Stimulated activated CD8-positive, alpha-beta memory T cell treated with anti-CD3 and anti-CD28 coated beads, Interleukin-7, amount 100 ng/mL, for 48 hours (primary cell): ENCODE data around the gene AFF3.

Source experiments
- DNase-seq, 2 donors: peaks; one replicate each; pipeline ENCODE4 v3.0.0-alpha.2; 2020; ENCODE audit warnings: low read depth in 1 of 2; ENCODE audit errors: extremely low read depth in 1 of 2

Gene AFF3

DNA sequence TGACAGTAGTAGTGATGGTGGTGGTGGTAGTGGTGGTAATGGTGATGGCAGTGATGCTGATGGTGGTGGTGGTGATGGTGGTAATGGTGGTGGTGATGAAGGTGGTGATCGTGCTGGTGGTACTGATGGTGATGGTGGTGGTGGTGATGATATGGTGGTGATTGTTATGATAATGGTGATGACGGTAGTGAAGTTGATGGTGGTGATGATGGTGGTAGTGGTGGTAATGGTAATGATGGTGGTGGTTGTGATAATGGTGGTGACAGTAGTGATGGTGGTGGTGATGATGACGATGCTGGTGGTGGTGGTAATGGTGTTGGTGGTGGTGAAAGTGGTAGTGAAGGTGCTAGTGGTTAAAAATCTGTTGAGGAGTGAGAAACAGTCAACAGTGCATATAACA is 125.6 kb downstream of the AFF3 start:
- DNase-seq, result no peak

- no peak for DNase-seq
Observed at GRCh38 chr2:100015849-100016248, 126.5 kb downstream of the AFF3 start.

DNA sequence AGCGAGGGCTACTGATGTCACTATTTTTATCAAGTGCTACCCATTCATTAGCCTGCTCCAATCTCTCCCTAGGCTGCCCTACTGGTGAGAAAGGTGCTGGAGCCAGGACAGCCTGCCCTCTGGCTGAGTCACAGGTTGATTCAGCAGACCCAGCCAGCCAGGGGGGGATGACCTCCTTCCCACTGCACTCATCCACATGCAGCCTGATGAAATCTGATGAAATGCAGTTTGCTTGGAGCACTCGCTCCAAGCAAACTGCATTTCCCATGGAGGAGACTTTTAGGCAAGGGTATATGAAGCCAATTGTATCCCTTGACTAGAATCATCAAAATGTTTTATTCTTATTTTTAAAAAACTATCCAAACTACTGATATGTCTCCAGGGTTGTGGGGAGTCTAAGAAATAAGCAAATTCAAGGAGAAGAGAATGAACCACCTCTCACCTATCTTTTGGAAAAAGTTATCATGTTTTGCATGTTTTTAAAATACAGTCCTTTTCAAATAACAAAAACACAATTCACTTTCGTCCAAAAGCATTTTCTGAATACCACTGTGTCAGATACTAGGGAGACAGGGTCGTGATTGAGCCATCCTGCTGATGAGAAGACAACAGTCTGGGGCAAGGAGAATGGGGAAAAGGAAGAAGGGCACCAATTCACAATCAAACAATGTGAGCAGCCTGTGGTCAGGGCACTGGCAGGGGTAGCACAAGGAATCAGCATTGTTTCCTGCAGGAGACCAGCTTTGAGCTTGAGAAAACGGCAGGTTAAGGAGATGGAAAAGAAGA is 128.3 kb downstream of the AFF3 start:
- no peak for DNase-seq

GRCh38 chr2:100012561-100012960 is 129.8 kb downstream of the AFF3 start:
- DNase-seq, result no peak

DNA sequence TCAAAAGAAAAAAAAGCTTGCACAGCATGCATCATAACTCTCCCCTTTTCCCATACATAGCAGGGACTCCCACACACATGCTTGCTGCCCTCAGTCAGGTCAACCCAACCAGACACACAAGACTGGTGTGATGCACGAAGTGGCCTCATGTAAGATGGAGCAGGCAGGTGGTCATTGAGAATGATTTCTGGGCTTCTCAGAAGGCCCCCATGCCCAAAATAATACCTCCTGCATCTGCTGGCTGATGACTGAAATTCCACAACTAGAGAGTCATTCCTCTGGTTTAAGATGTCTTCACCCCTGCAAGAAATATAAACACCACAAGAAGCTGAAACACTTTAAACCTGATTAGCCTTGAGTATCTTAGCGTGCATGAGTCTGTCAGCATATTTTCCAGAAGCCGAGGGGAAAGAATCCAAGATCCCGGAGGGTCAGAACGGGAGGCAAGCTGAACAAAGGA is 131.1 kb downstream of the AFF3 start:
- DNase-seq, result no peak

DNA sequence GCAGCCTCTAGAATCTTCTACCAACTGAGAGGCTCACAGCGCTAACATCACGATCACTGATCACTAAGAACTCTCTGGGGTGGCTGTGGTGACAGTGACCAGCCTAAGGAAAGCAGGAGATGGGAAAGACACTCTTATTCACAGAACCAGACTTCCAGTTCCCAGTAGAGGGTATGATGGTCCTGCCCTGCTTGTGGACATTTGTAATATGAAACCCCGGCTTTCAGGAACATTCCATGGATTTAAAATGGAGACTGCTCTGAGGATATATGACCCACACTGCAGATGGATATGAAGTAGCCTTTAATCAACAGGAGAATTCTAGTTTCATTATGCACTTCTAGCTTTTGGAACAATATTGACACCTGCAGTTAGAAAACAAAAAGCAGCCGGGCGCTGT is 131.8 kb downstream of the AFF3 start:
- no peak for DNase-seq

DNA sequence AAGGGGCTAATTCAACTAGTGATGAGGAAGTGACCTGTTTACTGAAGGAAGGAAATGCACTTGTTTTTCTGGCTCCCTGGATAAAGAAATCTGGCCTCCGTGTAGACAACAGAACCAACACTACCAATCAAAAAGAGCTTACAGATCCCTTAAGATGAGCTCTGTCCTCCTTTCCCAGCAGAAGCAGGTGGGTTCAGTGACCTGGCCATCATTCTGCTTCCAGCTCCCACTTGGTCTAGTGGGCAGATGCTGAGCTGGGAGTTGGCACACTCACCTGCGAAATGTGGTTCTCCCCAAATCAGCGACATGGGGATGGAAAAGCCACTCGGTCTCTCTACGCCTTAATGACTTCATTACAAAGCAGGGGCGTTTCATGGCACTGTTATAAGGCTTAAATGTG is 132.6 kb downstream of the AFF3 start:
- no peak for DNase-seq

DNA sequence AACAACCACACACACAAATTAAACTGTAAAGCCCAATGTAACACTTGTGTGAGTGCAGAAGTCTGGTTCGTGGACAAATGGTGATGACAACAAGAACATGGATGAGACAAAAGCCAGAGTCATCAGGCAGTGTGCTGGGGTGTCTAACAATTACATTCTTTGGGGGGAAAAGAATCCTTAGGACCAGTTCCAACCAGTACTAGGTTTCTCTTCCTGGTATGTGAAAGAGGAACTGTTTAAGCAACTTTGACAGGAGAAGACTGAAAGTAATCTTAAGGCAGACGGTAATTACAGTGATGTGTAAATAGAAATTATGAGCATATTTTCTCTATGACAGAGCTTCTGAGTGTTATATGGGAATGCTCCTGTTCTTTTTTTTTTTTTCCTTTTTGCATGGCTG is 133.4 kb downstream of the AFF3 start:
- no peak for DNase-seq

- DNase-seq, result no peak
Observed at GRCh38 chr2:100006516-100006915, 135.9 kb downstream of the AFF3 start.

- DNase-seq, result no peak
Observed at GRCh38 chr2:100004959-100005387, 137.4 kb downstream of the AFF3 start.

GRCh38 chr2:100004348-100004884 is 138.0 kb downstream of the AFF3 start:
- no peak for DNase-seq

- no peak for DNase-seq
Observed at GRCh38 chr2:100002059-100002458, 140.3 kb downstream of the AFF3 start.

DNA sequence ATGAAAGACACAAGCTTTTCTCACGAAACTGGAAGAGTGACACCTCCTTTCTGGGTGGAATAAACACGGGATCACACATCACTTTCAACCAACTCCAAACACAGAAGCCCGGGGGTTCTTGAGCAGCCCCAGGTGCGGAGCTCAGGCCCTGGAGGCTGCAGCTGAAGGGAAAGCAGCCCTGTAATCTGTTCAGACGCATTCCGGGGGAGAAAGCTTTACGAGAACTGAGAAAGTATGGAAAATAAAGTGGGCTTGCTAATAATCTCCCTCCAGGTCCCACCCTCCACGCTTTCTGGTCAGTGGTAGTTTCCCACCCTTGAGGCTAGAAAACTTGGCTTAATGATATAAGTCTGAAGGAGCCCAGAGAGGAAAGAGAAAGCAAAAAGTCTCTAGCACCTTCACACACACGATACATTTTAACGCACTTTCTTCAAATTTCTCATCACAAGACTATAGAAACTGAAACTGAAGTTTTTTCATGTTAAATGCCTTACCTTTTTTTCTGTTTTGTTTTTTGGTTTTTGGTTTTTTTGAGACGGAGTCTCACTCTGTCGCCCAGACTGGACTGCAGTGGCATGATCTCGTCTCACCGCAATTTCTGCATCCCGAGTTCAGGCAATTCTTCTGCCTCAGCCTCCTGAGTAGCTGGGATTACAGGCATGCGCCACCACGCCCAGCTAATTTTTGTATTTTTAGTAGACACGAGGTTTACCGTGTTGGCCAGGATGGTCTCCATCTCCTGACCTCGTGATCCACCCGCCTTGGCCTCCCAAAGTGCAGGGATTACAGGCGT is 141.3 kb downstream of the AFF3 start:
- no peak for DNase-seq

DNA sequence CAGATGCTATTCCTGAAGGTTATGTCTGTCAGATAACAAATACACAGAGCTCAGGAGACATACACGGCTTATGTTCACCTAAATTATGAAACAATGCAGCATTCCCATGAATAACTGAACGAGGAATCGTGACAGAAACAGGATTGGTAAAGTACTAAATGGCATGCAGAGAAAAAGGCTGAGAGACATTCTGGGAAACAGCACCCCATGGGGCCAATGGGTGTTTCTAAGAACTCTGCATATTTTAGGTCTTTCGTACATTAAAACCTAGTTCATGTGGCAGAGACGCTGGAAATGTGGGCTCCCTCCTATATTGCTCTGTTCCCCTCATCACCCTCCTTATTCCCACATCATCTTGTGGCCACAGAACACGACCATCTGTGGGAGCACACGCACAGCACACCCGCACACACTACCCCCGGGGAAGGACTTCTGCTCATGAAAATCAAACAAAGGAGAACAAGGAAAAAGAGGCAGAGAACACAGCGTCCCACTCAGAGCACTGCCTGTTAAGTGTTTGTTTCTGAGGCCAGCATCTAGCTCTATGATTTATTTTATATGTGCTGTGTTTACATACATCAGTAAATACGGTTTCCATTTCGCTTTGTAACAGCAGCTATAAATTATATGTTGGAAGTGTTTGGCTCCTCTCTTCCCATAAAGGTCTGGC is 143.6 kb downstream of the AFF3 start:
- DNase-seq, result no peak

- DNase-seq, result no peak
Observed at GRCh38 chr2:99989905-99990304, 152.5 kb downstream of the AFF3 start.

GRCh38 chr2:99988599-99988998 is 153.8 kb downstream of the AFF3 start:
- no peak for DNase-seq

DNA sequence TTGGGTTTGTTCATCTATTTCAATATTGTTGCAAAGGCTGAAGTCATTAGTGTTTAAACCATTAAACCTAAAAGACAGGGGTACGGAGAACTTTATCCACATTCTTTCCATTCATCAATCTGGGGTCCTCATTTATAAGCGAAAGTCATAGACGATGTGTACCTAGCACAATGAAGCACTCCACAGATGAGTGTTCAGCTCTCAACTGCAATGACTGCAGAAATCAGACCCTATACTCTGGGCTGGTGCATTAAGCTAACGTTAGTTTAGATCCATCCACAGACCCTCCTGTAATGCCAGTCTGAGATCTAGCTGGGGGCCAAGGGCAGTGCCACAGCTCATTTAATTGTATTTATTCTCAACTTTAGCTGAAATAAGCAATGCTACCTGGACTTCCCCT is 155.2 kb downstream of the AFF3 start:
- DNase-seq, result no peak

DNA sequence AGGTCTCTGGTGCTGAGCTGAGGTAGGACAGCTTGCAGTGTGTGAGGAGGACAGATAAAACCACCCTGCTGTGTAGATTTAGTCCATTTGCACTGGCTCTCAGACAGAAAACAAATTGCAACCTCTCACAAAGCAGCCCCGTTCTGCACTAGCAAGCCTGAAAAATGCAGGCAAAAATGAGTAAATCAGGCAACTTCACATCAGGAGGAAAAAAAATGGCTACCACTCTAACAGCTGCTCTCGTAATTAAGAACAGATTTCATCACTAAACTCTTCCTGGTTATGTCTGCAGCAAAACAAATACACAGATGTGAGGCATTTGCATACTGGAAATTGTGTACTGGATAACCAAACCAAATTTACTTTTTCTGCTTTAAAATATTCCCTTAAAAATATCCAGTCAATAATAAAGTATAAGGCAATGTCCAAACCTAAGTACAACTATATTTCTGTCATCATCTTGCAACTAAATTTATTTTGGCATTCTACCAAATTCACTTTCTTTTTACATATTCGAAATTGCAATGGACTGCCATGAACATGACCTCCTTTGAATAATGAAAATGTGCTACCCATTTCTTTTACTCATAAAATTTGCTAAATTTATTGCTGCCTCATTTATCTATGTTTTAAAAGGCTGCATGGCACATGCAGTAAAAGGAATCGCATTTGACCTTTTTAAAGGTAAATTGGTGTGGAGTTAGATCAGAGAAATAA is 157.4 kb downstream of the AFF3 start:
- DNase-seq, result no peak

DNA sequence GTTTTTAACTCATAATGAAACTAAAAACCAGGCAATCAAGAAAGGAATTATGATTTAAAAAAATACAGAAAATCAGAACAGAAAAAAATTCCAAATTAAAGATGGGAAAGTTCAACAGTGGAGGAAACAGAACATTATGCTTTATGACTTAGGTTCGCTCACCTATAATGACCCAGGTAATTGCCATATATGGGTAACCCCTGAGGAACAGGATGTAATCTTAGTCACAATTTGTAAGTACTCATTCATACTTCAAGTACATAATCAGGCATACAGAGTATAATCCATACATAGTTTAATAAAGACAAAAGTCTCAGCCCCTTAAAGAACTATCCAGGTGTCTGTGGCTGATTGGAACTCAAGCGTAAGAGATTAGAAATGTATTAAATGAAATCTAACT is 159.6 kb downstream of the AFF3 start:
- no peak for DNase-seq

- DNase-seq, result no peak
Observed at GRCh38 chr2:99981840-99982239, 160.6 kb downstream of the AFF3 start.

DNA sequence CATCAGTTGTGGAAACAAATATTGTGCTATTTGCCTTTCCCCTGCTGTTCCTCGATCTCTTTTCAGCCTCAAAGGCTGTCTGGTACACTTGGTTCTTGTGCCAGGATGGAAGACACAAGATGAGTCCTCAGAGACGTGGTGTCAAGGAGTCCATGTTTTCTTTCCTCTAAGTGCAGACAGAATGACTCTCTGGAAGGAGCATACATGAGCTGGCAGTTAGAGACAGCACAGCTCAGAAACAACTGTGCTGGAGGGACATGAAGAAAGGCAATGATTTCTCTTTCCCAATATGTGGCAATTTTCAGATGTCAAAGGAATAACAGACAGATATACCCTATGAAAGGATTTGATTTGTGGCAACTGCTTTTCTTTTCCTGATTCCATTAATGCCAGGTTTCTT is 162.2 kb downstream of the AFF3 start:
- no peak for DNase-seq
